ENCODE results near the gene SYT6.

The SYT6 gene

DNA sequence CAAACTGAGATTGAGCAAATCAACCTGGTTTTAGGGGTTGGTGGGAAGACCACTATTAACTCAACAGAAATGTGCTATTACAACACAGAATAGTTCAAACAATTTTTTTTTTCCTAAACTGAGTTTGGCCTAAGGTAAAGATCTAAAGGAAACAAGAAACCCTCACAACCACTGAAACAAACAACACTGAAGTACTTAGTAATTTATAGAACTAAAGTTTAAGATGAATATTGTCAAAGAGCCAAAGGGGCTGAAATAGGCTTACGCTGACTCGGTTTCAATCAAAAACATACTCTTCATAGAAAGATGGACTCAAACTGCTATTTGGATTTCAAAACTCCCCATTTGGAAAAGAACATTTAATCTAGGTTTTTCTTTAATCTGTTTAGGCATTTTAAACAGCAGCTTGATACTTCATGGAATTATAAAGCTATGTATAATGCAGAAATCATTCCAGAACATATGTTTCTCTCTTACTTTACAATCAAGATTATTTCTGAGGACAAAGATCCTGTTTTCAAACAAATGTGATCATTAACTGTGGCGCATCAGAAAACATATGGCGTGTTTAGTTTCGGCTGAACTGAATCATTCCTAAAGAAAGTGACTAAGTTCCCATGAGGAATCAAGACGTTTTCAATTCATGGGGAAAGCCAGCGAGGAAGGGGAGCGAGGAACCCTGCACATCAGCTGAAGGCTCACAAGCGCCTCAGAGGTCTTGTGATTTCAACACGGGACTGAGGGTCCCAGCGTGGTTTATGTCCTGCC lies 62.7 kb downstream of the SYT6 start:
- H3K27ac ChIP-seq = no peak overlapping the region
- TF ChIP-seq, protein P1, sequence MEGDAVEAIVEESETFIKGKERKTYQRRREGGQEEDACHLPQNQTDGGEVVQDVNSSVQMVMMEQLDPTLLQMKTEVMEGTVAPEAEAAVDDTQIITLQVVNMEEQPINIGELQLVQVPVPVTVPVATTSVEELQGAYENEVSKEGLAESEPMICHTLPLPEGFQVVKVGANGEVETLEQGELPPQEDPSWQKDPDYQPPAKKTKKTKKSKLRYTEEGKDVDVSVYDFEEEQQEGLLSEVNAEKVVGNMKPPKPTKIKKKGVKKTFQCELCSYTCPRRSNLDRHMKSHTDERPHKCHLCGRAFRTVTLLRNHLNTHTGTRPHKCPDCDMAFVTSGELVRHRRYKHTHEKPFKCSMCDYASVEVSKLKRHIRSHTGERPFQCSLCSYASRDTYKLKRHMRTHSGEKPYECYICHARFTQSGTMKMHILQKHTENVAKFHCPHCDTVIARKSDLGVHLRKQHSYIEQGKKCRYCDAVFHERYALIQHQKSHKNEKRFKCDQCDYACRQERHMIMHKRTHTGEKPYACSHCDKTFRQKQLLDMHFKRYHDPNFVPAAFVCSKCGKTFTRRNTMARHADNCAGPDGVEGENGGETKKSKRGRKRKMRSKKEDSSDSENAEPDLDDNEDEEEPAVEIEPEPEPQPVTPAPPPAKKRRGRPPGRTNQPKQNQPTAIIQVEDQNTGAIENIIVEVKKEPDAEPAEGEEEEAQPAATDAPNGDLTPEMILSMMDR (conservative IDR thresholded peaks at IDR 0.05) = no peak
- no peak for TF ChIP-seq ZFX (IDR thresholded peaks at IDR 0.05)

DNA sequence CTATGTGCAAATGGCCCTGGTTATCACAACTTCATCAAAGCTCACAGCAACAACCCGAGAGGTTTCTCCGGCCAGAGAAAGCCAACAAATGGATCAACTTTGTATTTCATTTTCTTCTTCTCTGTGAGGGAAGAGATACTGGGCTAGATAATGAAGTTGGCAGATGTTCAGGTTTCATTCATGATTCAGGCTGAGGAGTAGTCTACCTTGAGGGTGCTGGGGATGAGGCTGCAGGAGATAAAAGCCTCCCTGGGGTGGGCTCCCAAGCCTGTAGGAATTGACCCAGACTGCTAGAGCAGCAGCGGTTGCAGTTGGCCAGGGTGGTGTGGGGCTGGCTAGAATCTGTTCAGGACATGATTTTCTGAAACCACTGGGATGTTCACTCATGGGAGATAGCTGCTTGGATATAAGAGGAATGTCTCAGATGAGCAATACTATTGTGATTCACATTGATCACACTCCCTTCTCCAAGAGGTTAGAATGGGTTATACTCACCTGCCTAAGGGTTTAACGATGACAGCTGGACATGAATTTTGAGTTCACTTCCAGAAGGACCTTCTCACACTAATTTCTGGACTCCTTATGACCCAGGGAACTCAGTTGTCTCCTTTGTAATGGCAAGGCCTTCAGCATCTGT lies 64.0 kb downstream of the SYT6 start:
- H3K27ac ChIP-seq = no peak overlapping the region
- TF ChIP-seq, protein P1 (conservative IDR thresholded peaks at IDR 0.05) = no peak
- no peak for TF ChIP-seq ZFX (IDR thresholded peaks at IDR 0.05)

DNA sequence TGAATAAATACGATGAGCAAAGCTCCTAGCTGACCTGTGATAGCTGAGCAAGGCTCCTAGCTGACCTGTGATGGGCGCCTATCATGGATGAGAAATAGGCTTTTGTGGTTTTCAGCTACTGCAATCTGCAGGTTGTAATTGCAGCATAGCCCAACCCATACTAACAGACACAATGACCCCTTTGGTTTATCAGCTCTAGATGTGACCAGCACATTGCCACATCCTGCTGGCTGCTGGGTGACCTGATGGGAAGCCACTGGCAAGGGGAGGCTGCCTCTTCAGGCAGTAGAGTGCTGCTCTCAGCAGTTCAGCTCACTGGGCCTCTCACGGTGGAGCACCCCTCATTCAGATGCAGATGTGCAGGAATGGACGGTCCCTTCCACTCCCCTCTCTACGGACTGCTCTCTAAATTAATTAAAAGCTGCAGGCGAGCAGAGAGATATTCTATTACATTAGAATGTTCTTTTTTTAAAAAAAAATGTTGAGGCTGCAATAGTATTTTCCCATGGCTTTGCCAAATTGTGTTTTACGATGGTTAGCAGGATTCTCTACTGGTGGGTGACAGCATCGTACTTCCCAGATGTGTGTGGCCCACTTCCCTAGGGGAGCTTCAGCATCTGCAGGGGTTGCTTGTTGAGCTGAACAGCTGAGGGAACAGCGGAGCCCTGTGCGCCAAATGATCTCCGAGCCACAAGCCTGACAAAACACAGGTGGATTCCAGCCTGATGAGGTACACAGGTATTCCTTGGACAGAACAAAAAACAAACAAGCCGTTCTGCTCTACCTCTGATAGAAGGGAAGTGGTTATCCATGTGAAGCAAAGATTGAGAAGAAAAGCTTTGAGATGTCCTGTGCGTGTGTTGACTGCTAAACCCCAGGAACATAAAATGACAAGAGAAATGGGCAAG lies 65.0 kb downstream of the SYT6 start:
- TF ChIP-seq, protein P1 (conservative IDR thresholded peaks at IDR 0.05) = no peak
- no peak for TF ChIP-seq ZFX (IDR thresholded peaks at IDR 0.05)
- no peak overlapping the region for H3K27ac ChIP-seq

DNA sequence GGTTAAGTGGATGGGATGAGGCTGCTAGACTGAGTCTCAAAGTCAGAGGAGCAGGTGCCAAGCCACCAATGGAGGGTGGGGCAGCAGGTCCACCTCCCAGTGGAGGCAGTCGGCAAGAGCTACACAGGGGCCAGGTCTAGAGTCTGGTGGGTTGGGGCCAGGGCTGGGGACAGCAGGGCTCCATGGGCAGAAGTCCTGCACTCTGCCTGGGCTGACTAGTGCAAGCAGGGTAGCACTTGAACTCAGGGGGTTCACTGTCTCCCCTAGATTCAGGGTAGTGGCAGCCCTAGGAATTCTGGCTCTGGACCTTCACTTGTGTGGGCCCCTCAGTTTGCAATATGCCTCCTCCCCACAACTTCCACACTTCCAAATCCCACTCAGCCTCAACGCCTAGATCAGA lies 66.2 kb downstream of the SYT6 start:
- TF ChIP-seq, protein P1 (conservative IDR thresholded peaks at IDR 0.05) = no peak
- no peak for TF ChIP-seq ZFX (IDR thresholded peaks at IDR 0.05)
- no peak overlapping the region for H3K27ac ChIP-seq

DNA sequence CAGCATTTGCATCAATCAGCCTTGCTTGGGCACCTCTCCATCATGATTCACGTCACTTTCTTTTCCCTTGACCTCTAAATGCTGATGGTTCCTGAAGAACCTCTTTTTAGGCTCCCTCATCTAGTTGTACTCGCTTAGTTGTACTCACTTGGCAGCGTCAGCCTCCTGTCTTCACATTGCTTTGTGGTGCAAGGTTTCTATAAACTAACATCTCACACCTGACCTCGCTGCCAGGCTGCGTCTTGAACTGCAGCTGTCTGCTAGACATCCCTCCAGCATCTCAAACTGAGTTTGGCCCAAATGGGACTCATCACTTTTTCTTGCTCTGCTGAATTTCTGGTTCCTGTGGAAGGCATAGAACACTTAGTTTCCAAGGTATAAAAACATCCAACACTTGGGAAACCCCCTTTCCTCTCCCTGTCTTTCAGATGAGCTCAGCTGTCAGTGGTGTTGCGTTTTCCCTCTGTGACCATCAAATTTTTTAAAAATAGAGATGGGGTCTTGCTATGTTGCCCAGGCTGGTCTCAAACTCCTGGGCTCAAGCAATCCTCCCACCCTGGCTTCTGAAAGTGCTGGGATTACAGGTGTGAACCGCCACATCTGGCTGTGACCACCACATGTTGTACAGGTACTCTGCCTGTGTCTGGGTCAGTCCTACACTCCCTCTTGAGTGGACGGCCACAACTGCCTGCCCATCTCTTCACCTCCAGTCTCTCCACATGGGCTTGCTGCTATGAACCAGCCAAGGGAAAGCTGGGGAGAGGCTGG lies 66.9 kb downstream of the SYT6 start:
- no peak overlapping the region for H3K27ac ChIP-seq
- TF ChIP-seq, protein P1 (conservative IDR thresholded peaks at IDR 0.05) = no peak
- no peak for TF ChIP-seq ZFX (IDR thresholded peaks at IDR 0.05)

DNA sequence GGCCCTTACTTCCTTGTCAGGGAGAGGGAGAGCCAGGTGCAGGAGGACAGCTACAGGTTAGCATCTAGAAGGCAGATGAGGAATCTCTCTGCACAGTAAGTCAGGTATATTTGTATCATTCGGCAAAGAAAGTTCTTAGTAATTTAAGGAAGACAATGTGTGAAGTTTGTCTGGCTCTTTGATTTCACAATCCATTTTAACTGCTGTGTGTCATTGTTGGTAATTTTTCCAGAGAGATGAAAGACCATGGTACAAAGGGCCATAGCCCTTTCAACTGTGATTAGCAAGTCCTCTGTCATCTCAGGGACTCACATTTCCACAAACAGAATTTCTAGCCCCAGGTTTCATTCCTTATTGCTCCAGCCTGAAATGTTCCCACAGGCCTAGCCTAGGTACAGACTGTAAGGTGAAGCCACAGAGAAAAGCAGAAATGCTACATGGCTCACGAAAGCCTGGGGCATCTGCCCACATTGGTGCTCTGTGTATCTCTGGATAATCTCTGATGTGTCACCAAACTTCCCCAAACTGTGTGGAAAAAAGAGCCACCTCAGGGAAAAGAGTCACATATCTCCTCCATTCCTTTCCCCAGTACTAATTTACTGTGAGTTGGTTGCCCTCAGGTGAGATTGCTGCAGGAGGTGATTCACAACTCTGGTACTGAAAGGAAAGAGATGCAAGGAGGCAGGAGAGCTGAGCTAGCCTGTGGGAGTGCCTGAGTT lies 70.6 kb downstream of the SYT6 start:
- no peak for TF ChIP-seq ZFX (IDR thresholded peaks at IDR 0.05)
- TF ChIP-seq, protein P1 (conservative IDR thresholded peaks at IDR 0.05) = no peak
- H3K27ac ChIP-seq = no peak overlapping the region
